K562 (cell line): ENCODE results near the gene CFAP221. TPM values are rescaled to one million over a fixed set of nuclear protein-coding genes. Genes with fewer than 3 reads are reported as not detected.

Source experiments
- CCAR2 ChIP-seq: fragments of 200-400 bp; formaldehyde crosslinking; IDR thresholded peaks from 2 replicates; pipeline ENCODE4 v1.6.1; 2017; ENCODE audit warnings: mild to moderate bottlenecking, low read depth, low read length
- HOMEZ ChIP-seq: fragments of 250-450 bp; sonication (Bioruptor Pico); IDR thresholded peaks from 2 replicates; pipeline ENCODE4 v1.4.0; 2020; ENCODE audit warnings: mild to moderate bottlenecking, moderate library complexity
- MBD2 ChIP-seq: sonication (generic); IDR thresholded peaks from 2 replicates; pipeline ENCODE4 v1.6.1; 2016; ENCODE audit warnings: low read depth, borderline replicate concordance
- NR0B1 ChIP-seq: fragments of 450-650 bp; IDR thresholded peaks from one replicate; pipeline ENCODE4 v1.6.1; 2018; ENCODE audit warnings: mild to moderate bottlenecking, moderate library complexity; ENCODE audit not compliant: partially characterized antibody
- RAD21 ChIP-seq, 2 experiments: fragments of 250-450 bp in 1 of 2; fragments of 450-650 bp in 1 of 2; sonication (Bioruptor Pico) in 1 of 2; formaldehyde crosslinking in 1 of 2; IDR thresholded peaks in 1 of 2; conservative IDR thresholded peaks in 1 of 2; 2 replicates each; pipeline versions ENCODE4 v1.4.0 to v1.8.0; 2020 to 2022; ENCODE audit warnings: mild to moderate bottlenecking in 2 of 2, moderate library complexity in 1 of 2
- RAD51 ChIP-seq: fragments of 450-650 bp; IDR thresholded peaks from 2 replicates; pipeline ENCODE4 v1.7.1; 2016; ENCODE audit warnings: low read depth, mild to moderate bottlenecking, borderline replicate concordance
- TFAP4 ChIP-seq: sonication (generic); formaldehyde crosslinking; IDR thresholded peaks from 2 replicates; pipeline ENCODE4 v1.8.0; 2022; ENCODE audit warnings: missing genetic modification reagents, mild to moderate bottlenecking, moderate library complexity, borderline replicate concordance
- THAP12 ChIP-seq: fragments of 250-450 bp; sonication (Bioruptor Pico); IDR thresholded peaks from 2 replicates; pipeline ENCODE4 v1.9.0; 2021; ENCODE audit warnings: mild to moderate bottlenecking, inconsistent platforms
- USF1 ChIP-seq: sonication (generic); formaldehyde crosslinking; IDR thresholded peaks from 2 replicates; pipeline ENCODE4 v1.9.0; 2022; ENCODE audit warnings: mild to moderate bottlenecking, missing genetic modification reagents
- USF2 ChIP-seq: sonication (generic); formaldehyde crosslinking; IDR thresholded peaks from 2 replicates; pipeline ENCODE4 v1.5.0; 2020; ENCODE audit warnings: missing genetic modification reagents
- ZNF589 ChIP-seq: fragments of 200-800 bp; sonication (Bioruptor generic); IDR thresholded peaks from 2 replicates; pipeline ENCODE4 v1.6.1; 2016; ENCODE audit warnings: low read depth, missing genetic modification characterization, missing compliant biosample characterization
- polyA plus RNA-seq, 8 experiments: library from polyadenylated mRNA; depleted of rRNA in 4 of 8; stranded (reverse) in 5 of 8; unstranded in 3 of 8; fragments of >200 nt; fragmentation: Nextera tagmentation in 2 of 8; fragmentation: Illumina TruSeq in 1 of 8; extraction: Ambion mirVana in 2 of 8; extraction: Trizol in 1 of 8; gene quantifications; 2 replicates each; pipeline versions ENCODE4 v1.2.1 to v1.2.3, GENCODE V29; 2011 to 2014; ENCODE audit warnings: inconsistent platforms in 1 of 8, missing spikeins in 1 of 8
- total RNA-seq, 7 experiments: library from RNA; depleted of rRNA in 6 of 7; stranded (reverse); fragments of >200 nt in 6 of 7; fragmentation: Illumina TruSeq in 2 of 7; extraction: Trizol in 2 of 7; gene quantifications; 2 replicates each; pipeline versions ENCODE4 v1.2.1 to v1.2.3, GENCODE V29; 2011 to 2021; ENCODE audit warnings: low replicate concordance in 1 of 7

The CFAP221 gene
- total and polyA plus RNA-seq, 9 of the 15 experiments (the other 6 are each of a cell fraction or from before 2014, with no cell fraction given): 0.09 to 1.4 (median 0.65) TPM

GRCh38 chr2:119693567-119693966 lies 149.3 kb downstream of the CFAP221 start (continued):
- TF ChIP-seq ZNF589 (CRISPR knock-in tag): no peak
- TF ChIP-seq TFAP4 (CRISPR knock-in tag): no peak
- TF ChIP-seq NR0B1: no peak
- no peak for TF ChIP-seq THAP12 (CRISPR knock-in tag)
- TF ChIP-seq RAD21 (CRISPR knock-in tag; conservative IDR thresholded peaks at IDR 0.05 in 1 of 2, IDR thresholded peaks at IDR 0.05 in 1 of 2): no peak
- peak; percentile 15; the same call in 1 of the 2 replicates for TF ChIP-seq USF2 (CRISPR knock-in tag)
- TF ChIP-seq RAD51: peak; percentile 47; the same call in 1 of the 2 replicates
- no peak for TF ChIP-seq MBD2
- TF ChIP-seq CCAR2: no peak
- TF ChIP-seq USF1 (CRISPR knock-in tag): peak; percentile 73
- TF ChIP-seq HOMEZ: no peak
